HCT116 (cell line): Measurements from ENCODE around the gene SHF.
A peak's percentile ranks its signal among the peaks of the same experiment; 100 is the strongest.

Source experiments
- EGR1 ChIP-seq: IDR thresholded peaks from 2 replicates; pipeline ENCODE4 v1.6.1; 2012; ENCODE audit warnings: low read depth
- ELF1 ChIP-seq: IDR thresholded peaks from 2 replicates; pipeline ENCODE4 v1.6.1; 2012; ENCODE audit warnings: low read depth, borderline replicate concordance
- EZH2 ChIP-seq: fragments of 200-600 bp; sonication (generic); IDR thresholded peaks from 2 replicates; pipeline ENCODE4 v1.6.1; 2017; ENCODE audit warnings: antibody characterized with exemption, mixed run types
- EZH2phosphoT487 ChIP-seq: fragments of 200-600 bp; IDR thresholded peaks from 2 replicates; pipeline ENCODE4 v1.6.1; 2018; ENCODE audit warnings: antibody characterized with exemption, borderline replicate concordance
- POLR2A ChIP-seq: IDR thresholded peaks from 2 replicates; pipeline ENCODE4 v1.7.0; 2011; ENCODE audit warnings: borderline replicate concordance; ENCODE audit not compliant: insufficient read depth, insufficient read length; ENCODE audit errors: extremely low read depth
- POLR2AphosphoS5 ChIP-seq: IDR thresholded peaks from 2 replicates; pipeline ENCODE4 v1.6.1; 2011; ENCODE audit warnings: mild to moderate bottlenecking, low read depth, low read length, moderate library complexity
- RAD21 ChIP-seq: IDR thresholded peaks from 2 replicates; pipeline ENCODE4 v1.6.1; 2012; ENCODE audit warnings: low read depth, mild to moderate bottlenecking
- SP1 ChIP-seq: IDR thresholded peaks from 2 replicates; pipeline ENCODE4 v1.6.1; 2012; ENCODE audit warnings: low read depth
- TCF7L2 ChIP-seq: IDR thresholded peaks from 2 replicates; pipeline ENCODE4 v1.7.0; 2011; ENCODE audit warnings: borderline replicate concordance, inconsistent platforms; ENCODE audit not compliant: insufficient read depth, insufficient read length; ENCODE audit errors: extremely low read depth
- YY1 ChIP-seq: IDR thresholded peaks from 2 replicates; pipeline ENCODE4 v1.6.1; 2011; ENCODE audit warnings: low read length, low read depth, moderate library complexity, mild to moderate bottlenecking; ENCODE audit not compliant: insufficient replicate concordance; ENCODE audit errors: extremely low read depth
- TF ChIP-seq, protein P1 (sequence below): IDR thresholded peaks from 2 replicates; pipeline ENCODE4 v1.6.1; 2012
- TF ChIP-seq, protein P2 (sequence below), 3 experiments: fragments of 200-600 bp in 1 of 3; sonication (generic) in 1 of 3; IDR thresholded peaks in 2 of 3; conservative IDR thresholded peaks in 1 of 3; 2 replicates each; pipeline ENCODE4 v1.5.1; 2012 to 2017; ENCODE audit warnings: low read depth in 2 of 3, low read length in 2 of 3, antibody characterized with exemption in 1 of 3, borderline replicate concordance in 1 of 3, control low read depth in 1 of 3, mild to moderate bottlenecking in 1 of 3, mixed read lengths in 1 of 3, mixed run types in 1 of 3, moderate library complexity in 1 of 3; ENCODE audit not compliant: insufficient read depth in 1 of 3
- TF ChIP-seq, protein P3 (sequence below): IDR thresholded peaks from 2 replicates; pipeline ENCODE4 v1.6.1; 2011; ENCODE audit warnings: mild to moderate bottlenecking, low read length, moderate library complexity; ENCODE audit not compliant: insufficient replicate concordance; ENCODE audit errors: extremely low read depth
- TF ChIP-seq, protein P4 (sequence below): IDR thresholded peaks from 2 replicates; pipeline ENCODE4 v1.6.1; 2012

DNA sequence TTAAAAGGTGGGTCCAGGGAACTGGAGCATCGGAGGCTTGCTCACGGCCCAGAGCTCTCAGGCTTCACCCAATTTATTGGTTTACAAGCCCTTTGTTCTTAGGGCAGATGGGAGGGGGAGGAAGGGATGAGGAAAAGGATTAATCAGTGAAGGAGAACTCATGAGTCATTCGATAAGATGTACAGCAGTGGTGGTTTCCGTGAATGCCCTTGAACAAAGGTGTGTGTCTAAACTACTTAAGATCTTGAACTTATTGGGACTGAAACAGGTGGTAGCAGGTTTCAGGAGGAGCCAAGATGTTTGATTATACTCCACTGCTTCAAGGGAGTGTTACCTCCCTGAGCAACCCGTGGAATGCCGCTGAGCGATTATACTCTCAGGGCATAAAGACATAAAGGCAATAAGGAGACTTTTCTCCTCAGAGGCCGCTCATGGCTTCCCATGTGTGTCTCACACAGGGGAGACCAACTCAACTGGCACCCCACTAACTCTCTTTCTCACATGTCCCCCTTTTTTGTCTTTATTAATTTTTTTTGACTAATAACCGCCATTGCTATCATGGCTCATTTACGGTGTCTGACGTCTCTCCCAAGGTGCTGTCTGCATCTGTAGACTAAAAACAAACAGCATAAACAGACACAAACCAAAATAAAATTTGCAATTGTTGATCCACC, 46.9 kb upstream of the SHF start:
- TF ChIP-seq, protein P1, sequence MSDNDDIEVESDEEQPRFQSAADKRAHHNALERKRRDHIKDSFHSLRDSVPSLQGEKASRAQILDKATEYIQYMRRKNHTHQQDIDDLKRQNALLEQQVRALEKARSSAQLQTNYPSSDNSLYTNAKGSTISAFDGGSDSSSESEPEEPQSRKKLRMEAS = no peak
- TF ChIP-seq POLR2AphosphoS5 = no peak
- no peak for TF ChIP-seq EGR1
- no peak for TF ChIP-seq EZH2phosphoT487
- TF ChIP-seq, protein P2, sequence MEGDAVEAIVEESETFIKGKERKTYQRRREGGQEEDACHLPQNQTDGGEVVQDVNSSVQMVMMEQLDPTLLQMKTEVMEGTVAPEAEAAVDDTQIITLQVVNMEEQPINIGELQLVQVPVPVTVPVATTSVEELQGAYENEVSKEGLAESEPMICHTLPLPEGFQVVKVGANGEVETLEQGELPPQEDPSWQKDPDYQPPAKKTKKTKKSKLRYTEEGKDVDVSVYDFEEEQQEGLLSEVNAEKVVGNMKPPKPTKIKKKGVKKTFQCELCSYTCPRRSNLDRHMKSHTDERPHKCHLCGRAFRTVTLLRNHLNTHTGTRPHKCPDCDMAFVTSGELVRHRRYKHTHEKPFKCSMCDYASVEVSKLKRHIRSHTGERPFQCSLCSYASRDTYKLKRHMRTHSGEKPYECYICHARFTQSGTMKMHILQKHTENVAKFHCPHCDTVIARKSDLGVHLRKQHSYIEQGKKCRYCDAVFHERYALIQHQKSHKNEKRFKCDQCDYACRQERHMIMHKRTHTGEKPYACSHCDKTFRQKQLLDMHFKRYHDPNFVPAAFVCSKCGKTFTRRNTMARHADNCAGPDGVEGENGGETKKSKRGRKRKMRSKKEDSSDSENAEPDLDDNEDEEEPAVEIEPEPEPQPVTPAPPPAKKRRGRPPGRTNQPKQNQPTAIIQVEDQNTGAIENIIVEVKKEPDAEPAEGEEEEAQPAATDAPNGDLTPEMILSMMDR (IDR thresholded peaks at IDR 0.05 in 2 of 3, conservative IDR thresholded peaks at IDR 0.05 in 1 of 3; ENCODE audit: borderline replicate concordance in 1 of 3, insufficient read depth in 1 of 3, low read depth in 2 of 3, low read length in 2 of 3) = no peak
- no peak for TF ChIP-seq RAD21
- no peak for TF ChIP-seq POLR2A
- TF ChIP-seq, protein P3, sequence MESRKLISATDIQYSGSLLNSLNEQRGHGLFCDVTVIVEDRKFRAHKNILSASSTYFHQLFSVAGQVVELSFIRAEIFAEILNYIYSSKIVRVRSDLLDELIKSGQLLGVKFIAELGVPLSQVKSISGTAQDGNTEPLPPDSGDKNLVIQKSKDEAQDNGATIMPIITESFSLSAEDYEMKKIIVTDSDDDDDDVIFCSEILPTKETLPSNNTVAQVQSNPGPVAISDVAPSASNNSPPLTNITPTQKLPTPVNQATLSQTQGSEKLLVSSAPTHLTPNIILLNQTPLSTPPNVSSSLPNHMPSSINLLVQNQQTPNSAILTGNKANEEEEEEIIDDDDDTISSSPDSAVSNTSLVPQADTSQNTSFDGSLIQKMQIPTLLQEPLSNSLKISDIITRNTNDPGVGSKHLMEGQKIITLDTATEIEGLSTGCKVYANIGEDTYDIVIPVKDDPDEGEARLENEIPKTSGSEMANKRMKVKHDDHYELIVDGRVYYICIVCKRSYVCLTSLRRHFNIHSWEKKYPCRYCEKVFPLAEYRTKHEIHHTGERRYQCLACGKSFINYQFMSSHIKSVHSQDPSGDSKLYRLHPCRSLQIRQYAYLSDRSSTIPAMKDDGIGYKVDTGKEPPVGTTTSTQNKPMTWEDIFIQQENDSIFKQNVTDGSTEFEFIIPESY = no peak
- peak; percentile 46 for TF ChIP-seq TCF7L2
- TF ChIP-seq ELF1 = no peak
- TF ChIP-seq YY1 = no peak
- TF ChIP-seq, protein P4, sequence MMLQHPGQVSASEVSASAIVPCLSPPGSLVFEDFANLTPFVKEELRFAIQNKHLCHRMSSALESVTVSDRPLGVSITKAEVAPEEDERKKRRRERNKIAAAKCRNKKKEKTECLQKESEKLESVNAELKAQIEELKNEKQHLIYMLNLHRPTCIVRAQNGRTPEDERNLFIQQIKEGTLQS = no peak
- TF ChIP-seq SP1 = no peak
- TF ChIP-seq EZH2 = no peak
